ENCODE data around the gene C4orf36. TPM values are rescaled to one million over a fixed set of nuclear protein-coding genes. Genes with fewer than 3 reads are reported as not detected.

Gene C4orf36
- total RNA-seq, 2 experiments from 2014 or later, result 0.44 TPM; not detected in 1

- H3K27me3 Mint-ChIP-seq (ENCODE audit: low read depth), result no peaks in the 10 kb centered on the region
- intact Hi-C loops (cut with micrococcal nuclease), result no loop called here
- H3K27ac Mint-ChIP-seq, result peak overlapping the region; percentile 70
- peaks cover 21% of the 10 kb centered on the region for H3K4me1 Mint-ChIP-seq (ENCODE audit: low read depth)
- no peaks in the 10 kb centered on the region for H3K9me3 Mint-ChIP-seq
- no peak overlapping the region for H3K4me3 Mint-ChIP-seq
- DNase-seq, result peak; percentile 55
- peaks cover 2% of the 10 kb centered on the region for H3K36me3 Mint-ChIP-seq (ENCODE audit: low read depth)
- CTCF ChIA-PET, result interaction anchor here (0.7 to 1.7 kb wide), 5 partner anchors 8 to 175 kb away, joined by 3 to 8 read pairs (median 3); no protein-coding TSS in a partner anchor
These were observed 35.7 kb upstream of the C4orf36 start for GRCh38 chr4:86927843-86928395.

- Mint-ChIP-seq H3K9me3 (no peaks in the 10 kb centered on the region), H3K36me3 (ENCODE audit: low read depth) (peaks cover 2% of the 10 kb centered on the region), H3K27ac (no peak overlapping the region), H3K27me3 (ENCODE audit: low read depth) (no peaks in the 10 kb centered on the region), H3K4me1 (ENCODE audit: low read depth) (peaks cover 21% of the 10 kb centered on the region), H3K4me3 (no peak overlapping the region)
- intact Hi-C loops (cut with micrococcal nuclease), result no loop called here
- CTCF ChIA-PET, result interaction anchor here (1.2 to 1.7 kb wide), 4 partner anchors 9 to 177 kb away, joined by 3 to 8 read pairs (median 4); no protein-coding TSS in a partner anchor
- no peak for DNase-seq
These were observed 34.3 kb upstream of the C4orf36 start for GRCh38 chr4:86926435-86927086.

GRCh38 chr4:86924811-86925210 lies 32.6 kb upstream of the C4orf36 start:
- Mint-ChIP-seq H3K9me3 (no peaks in the 10 kb centered on the region), H3K27ac (no peak overlapping the region), H3K4me1 (ENCODE audit: low read depth) (peaks cover 21% of the 10 kb centered on the region), H3K4me3 (no peak overlapping the region), H3K36me3 (ENCODE audit: low read depth) (no peaks in the 10 kb centered on the region), H3K27me3 (ENCODE audit: low read depth) (no peaks in the 10 kb centered on the region)
- intact Hi-C loops (cut with micrococcal nuclease), result loop anchor here (5.0 kb wide), 1 partner anchor 542 kb away; no protein-coding TSS in a partner anchor
- CTCF ChIA-PET, result interaction anchor here (6.6 kb wide), 1 partner anchor 166 kb away, joined by 160 read pairs; no protein-coding TSS in a partner anchor
- no peak for DNase-seq

GRCh38 chr4:86921608-86922252 lies 29.5 kb upstream of the C4orf36 start:
- H3K9me3 Mint-ChIP-seq, result no peaks in the 10 kb centered on the region
- CTCF ChIA-PET, result interaction anchor here (0.7 to 6.6 kb wide), 36 partner anchors 10 to 423 kb away, joined by 3 to 160 read pairs (median 4); partner anchors contain the start of genes AFF1 and C4orf36
- intact Hi-C loops (cut with micrococcal nuclease), result loop anchor here (1.0 to 5.0 kb wide), 6 partner anchors 85 to 546 kb away; partner anchors contain the start of gene KLHL8
- no peaks in the 10 kb centered on the region for H3K27me3 Mint-ChIP-seq (ENCODE audit: low read depth)
- no peaks in the 10 kb centered on the region for H3K36me3 Mint-ChIP-seq (ENCODE audit: low read depth)
- no peak overlapping the region for H3K27ac Mint-ChIP-seq
- no peak for DNase-seq
- no peaks in the 10 kb centered on the region for H3K4me1 Mint-ChIP-seq (ENCODE audit: low read depth)
- H3K4me3 Mint-ChIP-seq, result no peak overlapping the region

GRCh38 chr4:86919561-86920223 lies 27.5 kb upstream of the C4orf36 start:
- Mint-ChIP-seq H3K27ac (no peak overlapping the region), H3K4me3 (no peak overlapping the region), H3K27me3 (ENCODE audit: low read depth) (no peaks in the 10 kb centered on the region), H3K36me3 (ENCODE audit: low read depth) (no peaks in the 10 kb centered on the region), H3K4me1 (ENCODE audit: low read depth) (no peaks in the 10 kb centered on the region), H3K9me3 (no peaks in the 10 kb centered on the region)
- DNase-seq, result no peak
- CTCF ChIA-PET, result interaction anchor here (0.5 to 6.6 kb wide), 9 partner anchors 11 to 556 kb away, joined by 3 to 160 read pairs (median 4); no protein-coding TSS in a partner anchor
- intact Hi-C loops (cut with micrococcal nuclease), result loop anchor here (5.0 kb wide), 1 partner anchor 548 kb away; no protein-coding TSS in a partner anchor

- intact Hi-C loops (cut with micrococcal nuclease), result no loop called here
- DNase-seq, result no peak
- no peaks in the 10 kb centered on the region for H3K4me1 Mint-ChIP-seq (ENCODE audit: low read depth)
- CTCF ChIA-PET, result interaction anchor here (0.6 to 4.5 kb wide), 3 partner anchors 76 to 351 kb away, joined by 3 to 29 read pairs (median 5); no protein-coding TSS in a partner anchor
- H3K9me3 Mint-ChIP-seq, result no peaks in the 10 kb centered on the region
- no peaks in the 10 kb centered on the region for H3K27me3 Mint-ChIP-seq (ENCODE audit: low read depth)
- no peak overlapping the region for H3K27ac Mint-ChIP-seq
- no peak overlapping the region for H3K4me3 Mint-ChIP-seq
- no peaks in the 10 kb centered on the region for H3K36me3 Mint-ChIP-seq (ENCODE audit: low read depth)
These were observed 26.4 kb upstream of the C4orf36 start for GRCh38 chr4:86918539-86919072.

- H3K27me3 Mint-ChIP-seq (ENCODE audit: low read depth), result no peaks in the 10 kb centered on the region
- H3K9me3 Mint-ChIP-seq, result no peaks in the 10 kb centered on the region
- no peaks in the 10 kb centered on the region for H3K36me3 Mint-ChIP-seq (ENCODE audit: low read depth)
- no peak for DNase-seq
- CTCF ChIA-PET, result interaction anchor here (0.6 to 0.7 kb wide), 2 partner anchors 106 to 421 kb away, joined by 3 to 4 read pairs; no protein-coding TSS in a partner anchor
- no peaks in the 10 kb centered on the region for H3K4me1 Mint-ChIP-seq (ENCODE audit: low read depth)
- intact Hi-C loops (cut with micrococcal nuclease), result no loop called here
- H3K27ac Mint-ChIP-seq, result no peak overlapping the region
- H3K4me3 Mint-ChIP-seq, result no peak overlapping the region
These were observed 25.2 kb upstream of the C4orf36 start for GRCh38 chr4:86917212-86918039.

- no peaks in the 10 kb centered on the region for H3K36me3 Mint-ChIP-seq (ENCODE audit: low read depth)
- H3K27me3 Mint-ChIP-seq (ENCODE audit: low read depth), result no peaks in the 10 kb centered on the region
- DNase-seq, result no peak
- H3K4me3 Mint-ChIP-seq, result no peak overlapping the region
- no peaks in the 10 kb centered on the region for H3K9me3 Mint-ChIP-seq
- peaks cover 1% of the 10 kb centered on the region for H3K4me1 Mint-ChIP-seq (ENCODE audit: low read depth)
- CTCF ChIA-PET, result interaction anchor here (0.6 to 0.7 kb wide), 2 partner anchors 107 to 420 kb away, joined by 3 to 4 read pairs; no protein-coding TSS in a partner anchor
- intact Hi-C loops (cut with micrococcal nuclease), result no loop called here
- no peak overlapping the region for H3K27ac Mint-ChIP-seq
These were observed 24.2 kb upstream of the C4orf36 start for GRCh38 chr4:86916392-86916791.

GRCh38 chr4:86910820-86911684 lies 18.8 kb upstream of the C4orf36 start:
- intact Hi-C loops (cut with micrococcal nuclease), result no loop called here
- no peak for DNase-seq
- no peak overlapping the region for H3K4me3 Mint-ChIP-seq
- H3K27ac Mint-ChIP-seq, result no peak overlapping the region
- CTCF ChIA-PET, result interaction anchor here (1.2 to 1.4 kb wide), 2 partner anchors 10 to 11 kb away, joined by 3 read pairs; no protein-coding TSS in a partner anchor
- H3K36me3 Mint-ChIP-seq (ENCODE audit: low read depth), result no peaks in the 10 kb centered on the region
- peaks cover 25% of the 10 kb centered on the region for H3K4me1 Mint-ChIP-seq (ENCODE audit: low read depth)
- H3K9me3 Mint-ChIP-seq, result no peaks in the 10 kb centered on the region
- no peaks in the 10 kb centered on the region for H3K27me3 Mint-ChIP-seq (ENCODE audit: low read depth)

- DNase-seq, result no peak
- Mint-ChIP-seq H3K27me3 (ENCODE audit: low read depth) (no peaks in the 10 kb centered on the region), H3K27ac (no peak overlapping the region), H3K36me3 (ENCODE audit: low read depth) (no peaks in the 10 kb centered on the region), H3K9me3 (no peaks in the 10 kb centered on the region), H3K4me1 (ENCODE audit: low read depth) (peaks cover 25% of the 10 kb centered on the region), H3K4me3 (no peak overlapping the region)
- CTCF ChIA-PET, result no interaction called here
- intact Hi-C loops (cut with micrococcal nuclease), result no loop called here
These were observed 18.1 kb upstream of the C4orf36 start for GRCh38 chr4:86910369-86910768.

All from activated naive CD4-positive, alpha-beta T cell treated with anti-CD3 and anti-CD28 coated beads for 36 hours (primary cell).